Measurements from ENCODE around the gene LGR4. TPM values are rescaled to one million over a fixed set of nuclear protein-coding genes. Genes with fewer than 3 reads are reported as not detected.

LGR4 gene
- total RNA-seq, 1 donor from 2014 or later, result 36.2 TPM

DNA sequence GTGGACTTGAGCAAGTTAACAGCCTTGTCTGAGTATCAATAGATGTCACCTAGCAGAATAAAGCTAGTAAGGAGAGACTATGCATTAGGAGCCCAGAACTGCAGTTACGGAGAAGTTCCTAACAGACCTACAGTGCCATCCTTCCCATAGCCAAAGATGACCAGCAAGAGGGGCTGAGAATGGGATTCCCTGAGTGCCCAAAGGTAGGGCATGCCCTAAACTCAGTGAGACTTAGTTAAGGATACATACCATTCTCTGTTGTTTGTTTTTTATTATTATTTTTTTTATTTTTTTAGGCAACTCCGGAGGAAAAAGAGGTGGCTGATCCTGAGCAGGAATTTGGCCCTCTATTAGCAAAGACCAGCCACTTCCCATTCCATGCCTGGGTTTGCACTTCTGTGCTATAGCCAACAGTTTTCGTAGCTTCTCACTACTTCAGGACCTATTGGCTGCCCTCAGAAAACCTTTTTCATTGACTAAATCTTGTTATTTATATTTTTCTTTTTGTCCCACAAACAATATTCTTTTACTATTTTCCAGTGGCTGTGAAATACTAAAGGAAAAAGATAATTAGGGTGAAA is 76.2 kb downstream of the LGR4 start:
- TF ChIP-seq, protein P1, sequence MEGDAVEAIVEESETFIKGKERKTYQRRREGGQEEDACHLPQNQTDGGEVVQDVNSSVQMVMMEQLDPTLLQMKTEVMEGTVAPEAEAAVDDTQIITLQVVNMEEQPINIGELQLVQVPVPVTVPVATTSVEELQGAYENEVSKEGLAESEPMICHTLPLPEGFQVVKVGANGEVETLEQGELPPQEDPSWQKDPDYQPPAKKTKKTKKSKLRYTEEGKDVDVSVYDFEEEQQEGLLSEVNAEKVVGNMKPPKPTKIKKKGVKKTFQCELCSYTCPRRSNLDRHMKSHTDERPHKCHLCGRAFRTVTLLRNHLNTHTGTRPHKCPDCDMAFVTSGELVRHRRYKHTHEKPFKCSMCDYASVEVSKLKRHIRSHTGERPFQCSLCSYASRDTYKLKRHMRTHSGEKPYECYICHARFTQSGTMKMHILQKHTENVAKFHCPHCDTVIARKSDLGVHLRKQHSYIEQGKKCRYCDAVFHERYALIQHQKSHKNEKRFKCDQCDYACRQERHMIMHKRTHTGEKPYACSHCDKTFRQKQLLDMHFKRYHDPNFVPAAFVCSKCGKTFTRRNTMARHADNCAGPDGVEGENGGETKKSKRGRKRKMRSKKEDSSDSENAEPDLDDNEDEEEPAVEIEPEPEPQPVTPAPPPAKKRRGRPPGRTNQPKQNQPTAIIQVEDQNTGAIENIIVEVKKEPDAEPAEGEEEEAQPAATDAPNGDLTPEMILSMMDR (IDR thresholded peaks at IDR 0.05), result no peak
- no peak for DNase-seq (ENCODE audit: low spot score)
- H3K4me1 Mint-ChIP-seq (ENCODE audit: low read depth), result peaks cover 58% of the 10 kb centered on the region
- H3K4me3 Mint-ChIP-seq (ENCODE audit: unreplicated experiment), result no peak overlapping the region
- no peaks in the 10 kb centered on the region for H3K27me3 Mint-ChIP-seq (ENCODE audit: low read depth)
- H3K36me3 Mint-ChIP-seq (ENCODE audit: low read depth), result no peaks in the 10 kb centered on the region
- H3K9me3 Mint-ChIP-seq (ENCODE audit: low read depth), result no peaks in the 10 kb centered on the region
- peak overlapping the region; percentile 28 for H3K27ac Mint-ChIP-seq (ENCODE audit: unreplicated experiment)

DNA sequence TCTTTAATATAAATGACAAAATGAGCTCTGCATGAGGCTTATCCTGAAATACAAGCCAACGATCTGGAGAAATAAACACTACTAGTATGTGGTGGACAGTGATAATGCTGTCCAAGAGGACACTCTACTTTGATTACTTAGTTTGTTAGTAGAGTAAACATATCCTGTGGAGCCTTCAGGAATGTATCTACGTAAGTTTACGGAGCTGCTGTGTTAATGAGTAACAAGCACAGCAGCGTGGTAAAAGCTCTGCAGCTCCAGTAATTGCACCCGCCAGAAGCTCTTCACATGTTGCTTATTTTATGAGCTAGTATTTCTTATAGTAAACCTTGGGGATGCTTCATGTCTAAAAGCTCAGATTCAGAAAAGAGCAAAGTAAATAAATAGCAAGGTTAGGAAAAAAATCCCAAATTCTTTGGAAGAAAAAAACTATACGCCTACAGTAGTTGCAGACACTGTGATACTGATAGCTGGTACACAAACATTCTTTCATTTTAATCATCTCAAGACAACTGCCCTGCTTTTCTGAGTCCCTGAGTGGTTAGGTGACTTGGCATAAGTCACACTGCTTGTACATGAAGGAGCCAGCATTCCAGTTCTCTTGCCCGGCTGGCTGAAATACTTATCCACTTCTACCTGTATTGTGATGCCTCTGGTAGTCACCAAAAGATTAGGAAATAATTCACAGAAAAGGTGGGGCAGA is 76.9 kb downstream of the LGR4 start:
- peak overlapping the region; percentile 28 for H3K27ac Mint-ChIP-seq (ENCODE audit: unreplicated experiment)
- no peak overlapping the region for H3K4me3 Mint-ChIP-seq (ENCODE audit: unreplicated experiment)
- no peaks in the 10 kb centered on the region for H3K36me3 Mint-ChIP-seq (ENCODE audit: low read depth)
- no peaks in the 10 kb centered on the region for H3K27me3 Mint-ChIP-seq (ENCODE audit: low read depth)
- H3K4me1 Mint-ChIP-seq (ENCODE audit: low read depth), result peaks cover 64% of the 10 kb centered on the region
- H3K9me3 Mint-ChIP-seq (ENCODE audit: low read depth), result no peaks in the 10 kb centered on the region
- DNase-seq (ENCODE audit: low spot score), result no peak
- TF ChIP-seq, protein P1 (IDR thresholded peaks at IDR 0.05), result no peak

DNA sequence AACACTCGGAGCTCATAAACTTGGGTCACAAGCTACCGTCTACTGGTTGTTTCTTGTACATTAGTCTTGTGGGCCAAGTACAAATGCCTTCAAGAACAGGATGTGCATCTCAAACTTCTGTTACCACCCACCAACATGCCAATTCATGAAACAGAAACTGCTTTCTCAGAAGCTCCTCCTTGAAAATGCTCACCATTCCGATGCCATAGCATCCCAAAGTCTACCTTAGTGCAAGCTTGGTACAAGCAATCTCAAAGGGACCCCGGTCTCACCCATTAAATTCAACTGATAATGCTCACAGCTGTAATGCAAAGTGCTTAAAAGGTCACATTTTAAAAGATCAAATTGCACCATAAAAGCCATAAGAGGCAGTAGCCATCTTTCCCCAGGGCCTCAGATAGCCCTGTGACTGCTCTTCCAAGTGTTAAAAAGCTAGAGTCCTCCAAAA is 77.8 kb downstream of the LGR4 start:
- H3K4me3 Mint-ChIP-seq (ENCODE audit: unreplicated experiment), result no peak overlapping the region
- H3K36me3 Mint-ChIP-seq (ENCODE audit: low read depth), result no peaks in the 10 kb centered on the region
- TF ChIP-seq, protein P1 (IDR thresholded peaks at IDR 0.05), result no peak
- no peak for DNase-seq (ENCODE audit: low spot score)
- H3K4me1 Mint-ChIP-seq (ENCODE audit: low read depth), result peaks cover 68% of the 10 kb centered on the region
- H3K9me3 Mint-ChIP-seq (ENCODE audit: low read depth), result no peaks in the 10 kb centered on the region
- no peaks in the 10 kb centered on the region for H3K27me3 Mint-ChIP-seq (ENCODE audit: low read depth)
- H3K27ac Mint-ChIP-seq (ENCODE audit: unreplicated experiment), result no peak overlapping the region

DNA sequence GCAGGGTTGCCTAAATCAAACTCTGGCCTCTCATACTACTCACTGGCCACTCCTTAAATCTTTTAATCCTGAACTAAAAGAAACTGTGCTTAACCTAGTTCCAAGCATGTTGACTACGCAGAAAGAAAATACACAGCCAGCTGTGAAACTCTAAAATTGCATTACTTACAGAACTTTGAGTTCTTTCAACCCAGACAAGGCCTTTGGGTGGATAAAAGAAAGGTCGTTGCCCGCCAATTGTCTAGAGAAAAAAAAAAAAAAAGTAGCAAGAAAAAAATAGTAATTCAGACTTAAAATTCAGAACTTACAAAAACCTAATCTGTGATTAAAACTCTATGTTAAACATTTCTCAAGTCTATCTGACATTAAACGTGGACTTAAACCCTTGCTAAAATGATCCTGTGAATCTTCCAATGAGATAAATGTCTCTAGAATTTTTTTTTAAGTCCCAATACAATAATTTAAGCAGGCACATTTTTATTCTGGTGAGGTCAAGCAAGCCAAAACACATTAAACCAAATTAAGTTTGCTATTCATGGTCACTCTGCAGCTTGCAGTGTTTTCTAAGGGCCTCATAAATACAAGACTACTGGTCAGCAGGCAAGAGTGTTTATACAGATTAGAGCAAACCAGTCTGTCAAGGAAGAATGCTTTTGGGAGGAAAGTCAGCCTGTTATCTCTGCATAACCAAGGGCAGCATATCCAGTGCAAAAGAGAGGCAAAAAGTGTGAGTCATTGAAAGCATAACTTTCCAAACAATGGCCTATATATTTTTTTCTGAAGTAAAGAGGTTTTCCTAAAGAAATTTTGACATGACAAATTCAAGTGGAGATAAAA is 80.1 kb downstream of the LGR4 start:
- H3K27ac Mint-ChIP-seq (ENCODE audit: unreplicated experiment), result peak overlapping the region; percentile 56
- H3K27me3 Mint-ChIP-seq (ENCODE audit: low read depth), result no peaks in the 10 kb centered on the region
- peaks cover 70% of the 10 kb centered on the region for H3K4me1 Mint-ChIP-seq (ENCODE audit: low read depth)
- no peak for DNase-seq (ENCODE audit: low spot score)
- TF ChIP-seq, protein P1 (IDR thresholded peaks at IDR 0.05), result no peak
- no peaks in the 10 kb centered on the region for H3K36me3 Mint-ChIP-seq (ENCODE audit: low read depth)
- no peak overlapping the region for H3K4me3 Mint-ChIP-seq (ENCODE audit: unreplicated experiment)
- no peaks in the 10 kb centered on the region for H3K9me3 Mint-ChIP-seq (ENCODE audit: low read depth)

DNA sequence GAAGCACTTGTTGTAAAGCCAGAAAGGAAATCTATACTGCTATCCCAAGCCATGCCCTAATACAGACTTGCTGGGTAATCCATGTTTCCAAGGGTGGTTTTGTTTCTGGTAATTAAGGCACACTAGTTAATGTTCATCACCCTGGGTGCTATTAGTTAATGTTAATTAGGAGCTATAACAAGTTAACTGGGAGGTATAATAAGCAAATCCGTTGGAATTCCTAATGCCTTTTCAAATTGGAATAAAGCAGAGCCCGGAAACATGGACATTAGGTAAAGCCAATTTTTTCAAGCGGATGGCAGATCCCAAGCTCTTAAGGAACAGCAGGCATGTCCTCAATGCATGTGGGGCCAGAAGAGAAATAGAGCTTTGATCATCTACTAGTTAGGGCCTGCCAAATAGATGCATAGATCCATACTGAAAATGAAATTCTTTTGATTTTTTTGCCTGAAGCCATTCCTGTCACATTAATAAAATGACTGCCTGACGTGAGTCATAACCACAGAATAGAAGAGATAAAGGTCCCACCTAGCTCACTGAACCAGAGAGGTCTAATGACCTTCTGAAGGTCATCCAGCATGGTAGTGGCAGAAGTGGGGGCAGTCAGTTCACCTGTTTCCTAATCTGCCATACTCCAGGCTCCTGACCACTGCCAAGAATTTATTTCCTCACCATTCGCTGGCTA is 81.1 kb downstream of the LGR4 start:
- no peak overlapping the region for H3K27ac Mint-ChIP-seq (ENCODE audit: unreplicated experiment)
- no peak for DNase-seq (ENCODE audit: low spot score)

More for the DNA sequence above, 81.1 kb downstream of the LGR4 start:
- Mint-ChIP-seq H3K9me3 (ENCODE audit: low read depth) (no peaks in the 10 kb centered on the region), H3K27me3 (ENCODE audit: low read depth) (no peaks in the 10 kb centered on the region), H3K4me3 (ENCODE audit: unreplicated experiment) (no peak overlapping the region), H3K4me1 (ENCODE audit: low read depth) (peaks cover 69% of the 10 kb centered on the region), H3K36me3 (ENCODE audit: low read depth) (no peaks in the 10 kb centered on the region)
- TF ChIP-seq, protein P1 (IDR thresholded peaks at IDR 0.05), result no peak

Measured in chondrocyte (in vitro differentiated cells).